GM18870 (cell line): ENCODE data around the gene LAMTOR4.
"Not testable (repeated sequence)": the region's sequence is repeated elsewhere in the genome, so short reads cannot be mapped to it uniquely, and the experiment has no call there.

Experiments
- ATAC-seq: cut with Tn5 transposase; IDR thresholded peaks from one replicate; pipeline ENCODE4 v1.9.1; 2021; ENCODE audit warnings: moderate library complexity; ENCODE audit not compliant: unreplicated experiment

LAMTOR4 gene

GRCh38 chr7:100195901-100196322 lies 47.2 kb downstream of the LAMTOR4 start:
- ATAC-seq, result not testable (repeated sequence)

GRCh38 chr7:100198266-100198665 lies 49.5 kb downstream of the LAMTOR4 start:
- ATAC-seq, result no peak

- no peak for ATAC-seq
These were observed 52.0 kb downstream of the LAMTOR4 start for GRCh38 chr7:100200693-100201092.
